SK-N-SH treated with all-trans-retinoic acid at 6 μM for 48 hours (cell line): Measurements from ENCODE around the gene WHRN.

Source experiments
- CSDC2 ChIP-seq: fragments of 250-450 bp; sonication (Bioruptor Pico); IDR thresholded peaks from 2 replicates; pipeline ENCODE4 v1.5.0; 2020; ENCODE audit warnings: mild to moderate bottlenecking, moderate library complexity
- PATZ1 ChIP-seq: fragments of 250-450 bp; sonication (Bioruptor Pico); IDR thresholded peaks from 2 replicates; pipeline ENCODE4 v1.8.0; 2020; ENCODE audit warnings: mild to moderate bottlenecking, moderate library complexity, borderline replicate concordance

GRCh38 chr9:114549697-114550330, 44.5 kb upstream of the WHRN start:
- TF ChIP-seq CSDC2 (CRISPR knock-in tag) (no peak), PATZ1 (no peak)
